ENCODE measurements around the gene SGK1.
"Not testable (repeated sequence)": the region's sequence is repeated elsewhere in the genome, so short reads cannot be mapped to it uniquely, and the experiment has no call there.

SGK1 gene

DNA sequence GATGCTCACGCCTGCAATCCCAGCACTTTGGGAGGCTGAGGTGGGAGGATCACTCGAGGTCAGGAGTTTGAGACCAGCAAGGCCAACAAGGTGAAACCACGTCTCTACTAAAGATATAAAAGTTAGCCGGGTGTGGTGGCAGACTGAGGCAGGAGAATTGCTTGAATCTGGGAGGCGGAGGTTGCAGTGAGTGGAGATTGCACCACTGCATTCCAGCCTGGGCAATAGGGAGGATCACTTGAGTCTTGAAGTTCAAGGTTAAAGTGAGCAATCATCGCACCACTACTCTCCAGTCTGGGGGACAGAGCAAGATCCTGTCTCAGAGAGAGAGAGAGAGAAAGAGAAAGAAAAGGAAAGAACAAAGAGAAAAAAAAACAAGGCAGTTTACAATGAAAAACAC is 13.5 kb downstream of the SGK1 start:
- DNase-seq (ENCODE audit: low read depth in 3 of 3) = not testable (repeated sequence)

DNA sequence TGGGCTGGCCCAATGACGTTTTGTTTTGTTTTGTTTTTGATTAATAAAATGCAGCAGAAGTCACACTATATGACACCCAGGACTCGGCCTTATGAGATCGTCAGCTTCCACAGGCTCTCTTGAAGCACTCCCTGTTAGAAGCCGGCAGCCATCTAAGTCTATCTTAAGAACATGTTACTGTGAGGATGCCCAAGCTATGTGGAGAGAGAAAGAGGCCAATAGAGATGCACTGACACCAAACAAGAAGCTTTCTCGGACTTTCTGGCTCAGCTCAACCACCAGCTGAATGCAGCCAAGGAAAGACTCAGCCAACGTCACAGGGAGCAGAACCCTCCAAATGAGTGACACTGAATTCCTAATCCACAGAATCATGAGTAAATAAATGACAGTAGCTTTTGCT is 14.0 kb downstream of the SGK1 start:
- no peak for DNase-seq (ENCODE audit: low read depth in 3 of 3)

GRCh38 chr6:134299236-134299635 is 18.7 kb downstream of the SGK1 start:
- no peak for DNase-seq (ENCODE audit: low read depth in 3 of 3)

GRCh38 chr6:134296762-134297161 is 21.1 kb downstream of the SGK1 start:
- no peak for DNase-seq (ENCODE audit: low read depth in 3 of 3)

DNA sequence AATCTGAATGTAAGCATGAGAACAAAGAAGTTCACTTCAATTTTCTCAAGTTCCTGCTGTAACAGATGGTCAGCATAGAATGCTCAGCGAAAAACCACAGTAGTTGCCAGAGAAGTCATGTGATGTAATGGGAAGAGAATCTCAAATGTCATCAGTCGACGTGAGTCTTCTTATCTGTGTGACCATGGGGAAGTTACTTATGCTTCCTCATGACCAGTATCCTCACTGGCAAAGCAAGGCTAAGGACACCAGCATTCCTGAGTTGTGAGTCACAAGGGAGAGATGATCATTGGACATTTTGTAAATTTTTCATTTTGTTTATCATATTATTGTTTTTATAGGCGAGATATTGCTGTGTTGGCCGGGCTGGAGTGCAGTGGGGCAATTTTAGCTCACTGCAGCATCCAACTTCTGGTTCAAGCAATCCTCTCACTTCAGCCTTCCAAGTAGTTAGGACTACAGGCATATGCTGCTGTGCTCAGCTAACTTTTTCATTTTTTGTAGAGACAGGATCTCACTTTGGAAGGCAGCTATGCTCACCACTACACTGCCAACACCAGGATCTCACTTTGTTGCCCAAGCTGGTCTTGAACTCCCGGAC is 21.9 kb downstream of the SGK1 start:
- DNase-seq (ENCODE audit: low read depth in 3 of 3) = no peak

DNA sequence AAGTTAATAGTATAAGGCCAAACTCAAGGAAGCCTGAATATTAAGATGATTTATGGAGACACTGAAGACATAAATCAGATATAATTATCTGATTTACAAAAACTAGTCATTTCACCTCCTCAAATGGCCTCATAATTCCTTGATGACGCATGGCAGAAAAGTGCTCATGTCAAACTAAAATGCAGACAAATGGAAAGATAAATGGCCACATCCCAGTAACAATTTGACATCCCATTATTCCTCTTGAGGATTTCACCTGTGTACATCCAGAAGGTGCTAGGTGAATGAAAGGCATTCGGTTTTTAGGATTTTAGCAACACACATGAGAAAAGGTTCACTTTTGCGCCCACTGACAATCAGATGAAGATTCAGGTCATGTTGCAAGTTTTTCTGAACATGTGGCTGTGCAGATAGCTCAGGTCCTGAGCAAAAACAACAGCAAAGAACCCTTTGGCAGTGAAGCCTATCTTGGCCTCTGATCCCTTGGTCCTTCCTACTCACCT is 24.2 kb downstream of the SGK1 start:
- no peak for DNase-seq (ENCODE audit: low read depth in 3 of 3)

DNA sequence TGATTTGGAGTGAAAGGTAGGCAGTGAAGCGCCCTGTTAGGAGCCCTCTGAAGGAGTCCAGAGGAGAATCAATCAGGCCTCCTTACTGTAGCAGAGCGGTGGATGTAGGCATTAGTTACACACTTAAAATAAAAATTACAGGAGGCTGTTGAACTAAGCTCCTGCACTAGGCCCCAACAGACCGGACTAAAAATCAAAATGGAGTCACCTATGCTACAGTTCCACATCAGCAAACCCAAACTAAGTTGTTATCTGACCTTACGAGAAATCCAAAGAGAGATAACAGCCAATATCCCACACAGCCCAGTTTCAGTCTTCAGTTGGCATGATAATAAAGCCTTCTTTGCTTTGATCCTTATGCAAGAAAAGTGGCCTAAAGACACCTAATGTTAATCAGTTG is 26.8 kb downstream of the SGK1 start:
- no peak for DNase-seq (ENCODE audit: low read depth in 3 of 3)

DNA sequence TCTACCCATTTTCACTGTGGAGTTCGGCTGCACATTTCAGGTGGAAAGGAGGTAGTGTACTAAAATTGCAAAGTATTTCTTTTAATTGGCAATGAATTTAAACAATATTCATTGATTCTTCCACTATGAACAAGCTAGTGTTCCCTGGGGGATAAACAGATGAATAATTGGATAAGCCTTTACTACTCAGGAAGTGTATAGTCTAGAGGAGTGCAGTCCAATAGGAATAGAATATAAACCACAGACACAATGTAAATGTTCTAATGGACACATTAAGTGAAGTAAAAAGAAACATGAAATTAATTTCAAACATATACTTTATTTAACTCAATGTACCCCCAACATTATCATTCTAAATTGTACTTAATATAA is 28.7 kb downstream of the SGK1 start:
- DNase-seq (ENCODE audit: low read depth in 3 of 3) = no peak

GRCh38 chr6:134288538-134289203 is 29.2 kb downstream of the SGK1 start:
- no peak for DNase-seq (ENCODE audit: low read depth in 3 of 3)

DNA sequence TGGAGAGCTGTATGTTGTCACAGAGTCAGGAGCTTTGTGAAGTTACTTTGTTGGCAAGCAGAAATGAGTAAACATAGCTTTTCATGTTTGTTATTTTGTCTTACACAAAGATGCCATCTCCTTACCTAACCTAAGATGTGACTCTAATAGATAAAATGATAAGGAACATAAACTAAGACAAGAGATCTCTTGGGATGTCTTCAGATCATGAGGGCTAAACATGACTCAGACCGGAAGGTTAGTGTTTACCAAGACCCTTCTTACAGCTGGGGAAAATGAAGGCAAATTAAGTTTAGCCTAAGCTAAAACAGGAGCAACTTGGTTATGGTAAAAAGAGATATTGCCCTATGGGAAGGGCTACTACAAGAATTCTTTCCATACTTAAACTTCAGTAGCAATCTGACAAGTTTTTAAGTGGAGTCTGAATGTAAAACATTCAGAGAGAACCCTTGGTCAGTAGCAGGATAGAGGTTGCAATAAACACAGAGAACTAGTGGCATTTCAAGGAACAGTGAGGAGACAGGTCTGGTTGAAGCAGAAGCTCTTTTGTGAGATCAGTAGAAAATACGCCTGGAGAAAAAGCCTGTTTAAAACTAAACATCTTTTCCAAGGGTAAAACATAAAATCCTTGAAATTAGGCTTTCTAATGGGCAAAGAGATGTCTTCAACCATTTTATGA is 29.9 kb downstream of the SGK1 start:
- no peak for DNase-seq (ENCODE audit: low read depth in 3 of 3)

- DNase-seq (ENCODE audit: low read depth in 3 of 3) = no peak
Observed at GRCh38 chr6:134282816-134283215, 35.1 kb downstream of the SGK1 start.

GRCh38 chr6:134281388-134281787 is 36.5 kb downstream of the SGK1 start:
- DNase-seq (ENCODE audit: low read depth in 3 of 3) = no peak

DNA sequence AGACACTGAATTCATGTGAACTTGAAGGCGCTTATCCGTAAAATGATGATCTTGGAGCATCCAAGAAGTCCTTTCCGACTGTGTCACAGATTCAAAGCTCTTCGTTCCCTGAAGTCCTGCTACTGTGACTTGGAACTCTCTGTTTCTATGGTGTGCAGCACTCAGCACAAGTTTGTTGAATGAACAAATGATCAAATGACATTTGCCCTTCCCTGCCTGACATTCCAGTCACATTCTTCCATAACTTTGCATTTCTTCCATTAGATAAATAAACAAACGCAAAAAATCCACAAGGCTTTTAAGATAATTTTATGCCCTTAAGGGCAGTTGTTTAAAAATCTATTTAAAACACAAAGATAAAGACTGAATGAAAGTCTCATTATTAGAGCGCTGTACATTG is 39.9 kb downstream of the SGK1 start:
- no peak for DNase-seq (ENCODE audit: low read depth in 3 of 3)

DNA sequence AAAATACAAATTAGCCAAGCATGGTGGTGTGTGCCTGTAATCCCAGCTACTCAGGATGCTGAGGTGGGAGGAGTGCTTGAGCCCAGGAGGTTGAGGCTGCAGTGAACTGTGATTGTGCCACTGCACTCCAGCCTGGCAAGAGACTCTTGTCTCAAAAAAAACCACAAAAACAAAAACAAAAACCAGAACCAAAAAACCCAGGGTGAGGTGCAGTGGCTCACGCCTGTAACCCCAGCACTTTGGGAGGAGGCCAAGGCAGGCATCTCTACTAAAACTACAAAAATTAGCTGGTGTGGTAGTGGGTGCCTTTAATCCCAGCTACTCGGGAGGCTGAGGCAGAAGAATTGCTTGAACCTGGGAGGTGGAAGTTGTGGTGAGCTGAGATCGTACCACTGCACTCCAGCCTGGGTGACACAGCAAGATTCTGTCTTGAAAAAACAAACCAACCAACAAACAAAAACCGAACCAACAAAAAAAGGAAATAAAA is 41.0 kb downstream of the SGK1 start:
- not testable (repeated sequence) for DNase-seq (ENCODE audit: low read depth in 3 of 3)

GRCh38 chr6:134272374-134272773 is 45.5 kb downstream of the SGK1 start:
- DNase-seq (ENCODE audit: low read depth in 3 of 3) = no peak

DNA sequence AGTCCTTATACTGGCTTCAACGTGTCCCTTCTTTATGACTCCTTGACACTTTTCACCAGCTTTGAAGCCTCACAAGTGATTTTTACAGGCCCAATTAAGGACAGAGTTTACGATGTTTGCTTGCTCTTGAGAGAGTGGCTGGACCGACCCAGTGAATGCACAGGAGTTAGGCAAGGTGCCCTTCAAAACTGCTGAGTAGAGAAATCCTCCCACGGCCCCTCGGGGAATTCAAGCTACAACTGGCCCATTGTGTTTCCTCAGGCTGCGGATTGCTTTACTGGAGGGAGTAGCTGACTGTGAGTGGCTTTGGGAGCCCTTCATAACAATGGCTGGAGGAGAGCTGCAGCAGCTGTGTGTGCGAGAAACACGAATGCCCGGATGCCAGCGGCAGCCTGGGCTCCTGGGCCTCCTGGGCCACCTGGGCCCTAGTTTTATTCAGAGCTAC is 50.0 kb downstream of the SGK1 start:
- no peak for DNase-seq (ENCODE audit: low read depth in 3 of 3)

DNA sequence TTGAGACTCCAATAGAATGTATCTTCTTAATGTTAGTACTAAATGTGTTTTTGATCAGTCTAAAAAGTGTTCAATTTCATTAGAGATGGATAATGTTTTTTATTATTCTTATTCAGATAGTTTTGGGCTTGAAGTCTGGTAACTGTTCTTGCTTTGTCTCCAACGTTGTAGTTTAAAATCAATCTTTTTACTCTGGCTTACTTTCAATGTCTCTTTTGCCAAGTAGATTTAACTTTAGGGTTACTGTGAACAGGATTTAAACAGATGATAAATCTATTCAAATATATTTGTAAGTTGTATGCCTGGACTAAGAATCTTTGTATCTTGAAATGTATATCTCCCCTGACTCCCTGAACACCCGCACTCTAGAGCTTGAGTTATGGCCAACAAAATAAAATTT is 51.1 kb downstream of the SGK1 start:
- no peak for DNase-seq (ENCODE audit: low read depth in 3 of 3)

GRCh38 chr6:134261766-134262165 is 56.1 kb downstream of the SGK1 start:
- no peak for DNase-seq (ENCODE audit: low read depth in 3 of 3)

DNA sequence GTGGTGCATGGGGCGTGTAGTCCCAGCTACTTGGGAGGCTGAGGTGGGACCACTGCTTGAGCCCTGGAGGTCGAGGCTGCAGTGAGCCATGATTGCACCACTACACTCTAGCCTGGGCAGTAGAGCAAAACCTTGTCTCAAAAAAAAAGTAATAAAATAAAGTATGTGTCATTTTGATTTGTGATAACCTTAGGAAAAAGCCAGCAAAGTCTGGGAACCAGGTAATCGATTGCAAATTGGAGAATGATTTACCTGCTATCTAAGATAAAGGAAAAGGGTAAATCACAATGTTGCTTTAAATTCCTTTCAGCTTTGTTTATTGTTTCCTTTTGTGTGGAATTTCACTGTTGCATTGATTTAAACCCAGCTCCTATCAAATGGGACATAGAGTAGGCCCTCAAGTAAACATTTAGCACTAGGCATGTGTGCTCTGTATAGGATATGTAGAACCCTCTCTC is 59.0 kb downstream of the SGK1 start:
- DNase-seq (ENCODE audit: low read depth in 3 of 3) = no peak

DNA sequence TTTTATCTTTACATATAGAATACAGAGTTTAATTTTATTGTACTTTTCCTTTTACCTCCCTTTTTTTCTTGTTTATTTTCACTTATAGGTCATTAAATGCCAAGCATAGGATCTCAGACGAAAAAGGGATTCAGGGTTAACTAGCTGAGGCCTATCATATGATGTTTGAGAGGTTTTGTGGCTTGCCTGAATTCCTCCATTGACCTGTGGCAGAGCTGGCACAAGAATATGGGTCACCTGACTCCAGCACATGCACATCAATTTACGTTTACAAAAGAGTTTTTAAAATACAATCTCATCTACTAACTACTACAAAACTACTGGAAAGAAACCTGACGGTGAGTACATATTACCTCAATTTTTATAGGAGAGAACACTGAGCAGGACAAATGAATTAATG is 60.4 kb downstream of the SGK1 start:
- no peak for DNase-seq (ENCODE audit: low read depth in 3 of 3)

DNA sequence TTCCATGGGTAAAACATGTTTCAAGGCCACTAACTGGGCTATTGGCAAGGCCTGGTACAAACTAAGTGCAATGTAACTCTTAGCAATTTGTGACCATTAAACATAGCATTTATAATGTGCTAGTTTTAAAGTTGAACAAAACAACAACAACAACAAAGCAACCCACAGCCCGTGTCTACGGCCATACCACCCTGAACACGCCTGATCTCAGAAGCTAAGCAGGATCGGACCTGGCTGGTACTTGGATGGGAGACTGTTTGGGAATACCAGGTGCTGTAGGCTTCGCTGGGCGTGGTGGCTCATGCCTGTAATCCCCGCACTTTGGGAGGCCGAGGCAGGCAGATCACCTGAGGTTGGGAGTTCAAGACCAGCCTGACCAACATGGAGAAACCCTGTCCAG is 61.0 kb downstream of the SGK1 start:
- no peak for DNase-seq (ENCODE audit: low read depth in 3 of 3)

DNA sequence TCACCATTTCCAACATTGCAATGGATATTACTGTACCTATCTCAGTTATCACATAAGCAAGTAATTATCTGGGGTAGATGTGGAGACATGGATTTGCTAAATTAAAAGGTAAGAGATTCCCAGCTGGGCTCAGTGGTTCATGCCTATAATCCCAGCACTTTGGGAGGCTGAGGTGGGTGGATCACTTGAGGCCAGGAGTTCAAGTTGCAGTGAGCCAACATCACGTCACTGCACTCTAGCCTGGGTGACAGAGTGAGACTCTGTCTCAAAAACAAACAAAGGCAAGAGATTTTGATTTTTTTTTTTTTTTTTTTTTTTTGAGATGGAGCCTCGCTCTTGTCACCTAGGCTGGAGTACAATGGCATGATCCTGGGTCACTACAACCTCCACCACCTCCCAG is 62.6 kb downstream of the SGK1 start:
- DNase-seq (ENCODE audit: low read depth in 3 of 3) = not testable (repeated sequence)

GRCh38 chr6:134254118-134254517 is 63.8 kb downstream of the SGK1 start:
- no peak for DNase-seq (ENCODE audit: low read depth in 3 of 3)
